A673 (cell line): ENCODE results near the gene SCMH1. TPM values are rescaled to one million over a fixed set of nuclear protein-coding genes. Genes with fewer than 3 reads are reported as not detected.

ENCODE experiments used
- BruUV-seq: library from RNA; stranded (reverse); fragments of 400-500 nt; replicated peaks from 2 replicates; lab custom pipeline; 2021; lab: Mats Ljungman, UMichigan
- CTCF ChIA-PET: fragments of 300-600 bp; sonication (Branson Sonifier 250); formaldehyde crosslinking; loops from one replicate; lab custom pipeline; 2022; ENCODE audit warnings: antibody characterized with exemption; lab: Charles Lee
- POLR2A ChIA-PET: fragments of 300-600 bp; sonication (Branson Sonifier 250); formaldehyde crosslinking; loops from one replicate; lab custom pipeline; 2022; ENCODE audit warnings: antibody characterized with exemption; ENCODE audit not compliant: low non-redundant PET; lab: Charles Lee
- DNase-seq: peaks from one replicate; pipeline ENCODE4 v3.0.0-alpha.2; 2015; ENCODE audit warnings: low spot score
- H3K27ac ChIP-seq: fragments of 200-600 bp; sonication (generic); 2 replicates; pipeline ENCODE4 v1.5.1; 2016; ENCODE audit warnings: mixed run types, low read depth, mild to moderate bottlenecking, mixed read lengths, antibody characterized with exemption, low read length; ENCODE audit not compliant: poor library complexity, severe bottlenecking
- H3K27me3 ChIP-seq: fragments of 200-600 bp; sonication (generic); replicated peaks from 2 replicates; pipeline ENCODE4 v1.6.1; 2017; ENCODE audit warnings: mixed run types, low read depth, mild to moderate bottlenecking, mixed read lengths, antibody characterized with exemption, low read length; ENCODE audit not compliant: insufficient read depth, poor library complexity
- H3K36me3 ChIP-seq: fragments of 200-600 bp; sonication (generic); 2 replicates; pipeline ENCODE4 v1.6.1; 2016; ENCODE audit warnings: mixed run types, mild to moderate bottlenecking, mixed read lengths, antibody characterized with exemption, low read length; ENCODE audit not compliant: insufficient read depth, poor library complexity, severe bottlenecking
- H3K4me1 ChIP-seq: fragments of 200-600 bp; sonication (generic); 2 replicates; pipeline ENCODE4 v1.6.1; 2017; ENCODE audit warnings: mixed run types, mild to moderate bottlenecking, mixed read lengths, antibody characterized with exemption, low read length; ENCODE audit not compliant: insufficient read depth, poor library complexity, severe bottlenecking
- H3K4me3 ChIP-seq: fragments of 200-600 bp; sonication (generic); 2 replicates; pipeline ENCODE4 v1.5.1; 2016; ENCODE audit warnings: low read depth, mixed run types, mild to moderate bottlenecking, mixed read lengths, low read length; ENCODE audit not compliant: poor library complexity, severe bottlenecking
- H3K9me3 ChIP-seq: fragments of 200-600 bp; sonication (generic); 2 replicates; pipeline ENCODE4 v1.6.1; 2016; ENCODE audit warnings: mixed run types, low read depth, mild to moderate bottlenecking, mixed read lengths, antibody characterized with exemption, low read length; ENCODE audit not compliant: poor library complexity, severe bottlenecking
- CTCF ChIP-seq: fragments of 300-800, 200-600 bp; sonication (generic); conservative IDR thresholded peaks from 2 replicates; pipeline ENCODE4 v1.5.1; 2017; ENCODE audit warnings: low read depth, mild to moderate bottlenecking, antibody characterized with exemption, low read length, moderate library complexity, mixed read lengths
- EZH2 ChIP-seq: fragments of 200-600 bp; sonication (generic); IDR thresholded peaks from 2 replicates; pipeline ENCODE4 v1.6.1; 2017; ENCODE audit warnings: borderline replicate concordance, low read depth, mild to moderate bottlenecking, mixed read lengths, antibody characterized with exemption, low read length; ENCODE audit not compliant: poor library complexity, severe bottlenecking
- intact Hi-C: fragments of 100-400 bp; cut with micrococcal nuclease; formaldehyde crosslinking; loops from one replicate; pipeline ENCODE4 v1.10.0; 2022; ENCODE audit not compliant: unreplicated experiment
- total RNA-seq: library from RNA; stranded (reverse); gene quantifications from 2 replicates; pipeline ENCODE4 v1.2.3, GENCODE V29; 2021

SCMH1 gene
- total RNA-seq, 1 experiment from 2014 or later = 30.4 TPM

GRCh38 chr1:41005876-41006275 is 236.2 kb downstream of the SCMH1 start:
- Histone ChIP-seq H3K4me1 (peaks cover 23% of the 10 kb centered on the region), H3K9me3 (no peaks in the 10 kb centered on the region), H3K36me3 (peaks cover 95% of the 10 kb centered on the region), H3K27ac (no peak overlapping the region), H3K4me3 (no peak overlapping the region), H3K27me3 (no peaks in the 10 kb centered on the region)
- intact Hi-C loops = no loop called here
- TF ChIP-seq EZH2 (no peak), CTCF (no peak)
- DNase-seq = no peak
- no TSS peak for BruUV-seq
- CTCF ChIA-PET = no interaction called here
- POLR2A ChIA-PET = no interaction called here

GRCh38 chr1:41003640-41004220 is 238.4 kb downstream of the SCMH1 start:
- Histone ChIP-seq H3K27ac (peak overlapping the region; percentile 38), H3K27me3 (no peaks in the 10 kb centered on the region), H3K4me1 (peaks cover 23% of the 10 kb centered on the region), H3K36me3 (peaks cover 91% of the 10 kb centered on the region), H3K4me3 (no peak overlapping the region), H3K9me3 (no peaks in the 10 kb centered on the region)
- no TSS peak for BruUV-seq
- TF ChIP-seq EZH2 (no peak), CTCF (peak; percentile 77)
- POLR2A ChIA-PET = no interaction called here
- DNase-seq = peak; percentile 98
- intact Hi-C loops = no loop called here
- CTCF ChIA-PET = interaction anchor here (0.5 to 0.9 kb wide), 4 partner anchors 30 to 630 kb away, joined by 3 to 4 read pairs (median 4); partner anchors contain the start of gene SMAP2

- CTCF ChIA-PET = interaction anchor here (0.7 to 0.9 kb wide), 2 partner anchors 54 to 412 kb away, joined by 4 read pairs; no protein-coding TSS in a partner anchor
- Histone ChIP-seq H3K36me3 (peaks cover 91% of the 10 kb centered on the region), H3K27ac (peak overlapping the region; percentile 38), H3K4me1 (peaks cover 23% of the 10 kb centered on the region), H3K9me3 (no peaks in the 10 kb centered on the region), H3K4me3 (no peak overlapping the region), H3K27me3 (no peaks in the 10 kb centered on the region)
- POLR2A ChIA-PET = no interaction called here
- no TSS peak for BruUV-seq
- DNase-seq = no peak
- intact Hi-C loops = no loop called here
- TF ChIP-seq CTCF (no peak), EZH2 (no peak)
Measured at GRCh38 chr1:41003127-41003639, 238.9 kb downstream of the SCMH1 start.
